SK-N-SH (cell line): ENCODE measurements around the gene PCBP3.

Source experiments
- EP300 ChIP-seq, 2 experiments: IDR thresholded peaks; 2 replicates each; pipeline versions ENCODE4 v1.4.0 to v1.6.1; 2012; ENCODE audit warnings: borderline replicate concordance in 1 of 2, low read depth in 1 of 2, low read length in 1 of 2
- GABPA ChIP-seq: IDR thresholded peaks from 2 replicates; pipeline ENCODE4 v1.4.0; 2012; ENCODE audit warnings: low read depth, mild to moderate bottlenecking
- REST ChIP-seq: IDR thresholded peaks from 2 replicates; pipeline ENCODE4 v1.6.1; 2012; ENCODE audit warnings: mild to moderate bottlenecking, low read depth, low read length, moderate library complexity
- TCF12 ChIP-seq: IDR thresholded peaks from 2 replicates; pipeline ENCODE4 v1.4.0; 2012
- YY1 ChIP-seq: IDR thresholded peaks from 2 replicates; pipeline ENCODE4 v1.4.0; 2012; ENCODE audit warnings: low read depth, mild to moderate bottlenecking
- ZBTB33 ChIP-seq: IDR thresholded peaks from 2 replicates; pipeline ENCODE4 v1.4.0; 2012; ENCODE audit warnings: low read depth, borderline replicate concordance

GRCh38 chr21:45801989-45802388, 158.5 kb downstream of the PCBP3 start:
- TF ChIP-seq YY1 (no peak), REST (no peak), TCF12 (no peak), ZBTB33 (no peak), GABPA (no peak), EP300 (IDR thresholded peaks at IDR 0.05; ENCODE audit: borderline replicate concordance in 1 of 2, low read depth in 1 of 2, low read length in 1 of 2) (no peak)
